PC-9 (cell line): ENCODE data around the gene TRPM1.

ENCODE experiments used
- EZH2 ChIP-seq: fragments of 200-600 bp; sonication (generic); IDR thresholded peaks from 2 replicates; pipeline ENCODE4 v1.8.0; 2017; ENCODE audit warnings: antibody characterized with exemption, low read depth
- TF ChIP-seq, protein P1 (sequence below): fragments of 200-600 bp; sonication (generic); conservative IDR thresholded peaks from 2 replicates; pipeline ENCODE4 v1.6.1; 2017; ENCODE audit warnings: mixed run types, antibody characterized with exemption, mild to moderate bottlenecking, moderate library complexity

DNA sequence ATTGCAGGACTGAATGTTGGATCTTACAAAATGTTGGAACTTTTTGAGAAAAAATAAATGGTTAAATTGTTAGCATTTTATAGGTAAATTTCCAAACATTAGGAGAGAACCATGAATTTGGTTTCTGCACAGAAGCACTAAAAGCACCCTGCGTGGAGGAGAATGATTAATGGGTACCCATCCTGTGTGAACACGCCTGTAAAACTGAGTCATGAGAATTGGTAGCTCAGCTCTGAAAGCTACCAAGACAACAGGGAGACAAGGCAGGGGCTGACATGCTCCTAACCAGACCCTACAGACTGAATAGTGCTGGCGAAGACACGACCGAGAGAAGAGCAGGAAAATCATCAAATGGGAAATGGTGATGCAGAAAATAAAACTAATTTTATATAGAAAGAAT lies 77.7 kb downstream of the TRPM1 start:
- TF ChIP-seq, protein P1, sequence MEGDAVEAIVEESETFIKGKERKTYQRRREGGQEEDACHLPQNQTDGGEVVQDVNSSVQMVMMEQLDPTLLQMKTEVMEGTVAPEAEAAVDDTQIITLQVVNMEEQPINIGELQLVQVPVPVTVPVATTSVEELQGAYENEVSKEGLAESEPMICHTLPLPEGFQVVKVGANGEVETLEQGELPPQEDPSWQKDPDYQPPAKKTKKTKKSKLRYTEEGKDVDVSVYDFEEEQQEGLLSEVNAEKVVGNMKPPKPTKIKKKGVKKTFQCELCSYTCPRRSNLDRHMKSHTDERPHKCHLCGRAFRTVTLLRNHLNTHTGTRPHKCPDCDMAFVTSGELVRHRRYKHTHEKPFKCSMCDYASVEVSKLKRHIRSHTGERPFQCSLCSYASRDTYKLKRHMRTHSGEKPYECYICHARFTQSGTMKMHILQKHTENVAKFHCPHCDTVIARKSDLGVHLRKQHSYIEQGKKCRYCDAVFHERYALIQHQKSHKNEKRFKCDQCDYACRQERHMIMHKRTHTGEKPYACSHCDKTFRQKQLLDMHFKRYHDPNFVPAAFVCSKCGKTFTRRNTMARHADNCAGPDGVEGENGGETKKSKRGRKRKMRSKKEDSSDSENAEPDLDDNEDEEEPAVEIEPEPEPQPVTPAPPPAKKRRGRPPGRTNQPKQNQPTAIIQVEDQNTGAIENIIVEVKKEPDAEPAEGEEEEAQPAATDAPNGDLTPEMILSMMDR: no peak
- no peak for TF ChIP-seq EZH2
